ENCODE data around the gene TTC39A. TPM values are rescaled to one million over a fixed set of nuclear protein-coding genes. Genes with fewer than 3 reads are reported as not detected.

TTC39A gene
- total RNA-seq, 2 experiments from 2014 or later = 0.19 TPM; not detected in 1

DNA sequence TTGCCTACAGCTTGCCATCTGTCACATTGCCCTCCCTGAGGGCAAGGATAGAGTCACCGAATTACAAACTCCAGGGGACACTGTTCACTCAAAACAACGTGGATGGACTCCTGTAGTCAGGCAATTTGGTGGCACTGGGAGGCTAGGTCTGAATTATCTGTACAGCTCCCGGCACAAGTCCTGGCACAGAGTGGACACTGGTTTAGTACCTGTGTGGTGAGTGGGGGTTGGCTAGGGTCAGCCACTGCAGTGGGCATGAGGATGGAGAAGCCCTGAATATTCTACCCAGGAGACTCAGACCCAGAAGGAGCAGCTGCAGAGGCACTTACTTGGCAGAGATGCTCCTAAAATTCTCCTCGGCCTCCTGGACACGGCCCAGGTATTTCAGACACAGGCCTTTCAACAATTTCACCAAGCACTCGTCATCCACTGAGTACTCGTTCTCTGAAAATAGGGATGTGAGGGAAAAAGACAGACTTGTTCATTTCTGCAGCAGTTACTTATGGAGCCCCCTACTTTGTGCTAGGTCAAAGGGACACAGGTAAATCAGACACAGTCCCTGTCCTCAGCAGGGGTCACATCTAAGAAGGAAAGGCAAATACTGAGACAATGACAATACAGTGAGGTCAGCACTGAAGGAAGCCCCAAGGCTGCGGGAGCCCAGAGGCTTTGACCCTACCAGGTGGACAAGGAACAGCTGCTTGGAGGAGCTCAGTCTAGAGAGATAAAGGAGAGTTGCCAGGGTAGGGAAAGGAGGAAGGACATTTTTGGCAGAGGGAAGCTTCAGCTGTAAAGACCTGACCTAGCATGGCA, 40.5 kb downstream of the TTC39A start:
- no peaks in the 10 kb centered on the region for H3K9me3 Mint-ChIP-seq
- no peak overlapping the region for H3K4me3 Mint-ChIP-seq
- POLR2A ChIA-PET = no interaction called here
- CTCF ChIA-PET = interaction anchor here (0.7 kb wide), 1 partner anchor 417 kb away, joined by 3 read pairs; no protein-coding TSS in a partner anchor
- peaks cover 5% of the 10 kb centered on the region for H3K4me1 Mint-ChIP-seq (ENCODE audit: low read depth)
- DNase-seq = no peak
- no peaks in the 10 kb centered on the region for H3K27me3 Mint-ChIP-seq
- intact Hi-C loops (cut with micrococcal nuclease) = no loop called here
- H3K36me3 Mint-ChIP-seq = no peaks in the 10 kb centered on the region
- H3K27ac Mint-ChIP-seq = no peak overlapping the region

DNA sequence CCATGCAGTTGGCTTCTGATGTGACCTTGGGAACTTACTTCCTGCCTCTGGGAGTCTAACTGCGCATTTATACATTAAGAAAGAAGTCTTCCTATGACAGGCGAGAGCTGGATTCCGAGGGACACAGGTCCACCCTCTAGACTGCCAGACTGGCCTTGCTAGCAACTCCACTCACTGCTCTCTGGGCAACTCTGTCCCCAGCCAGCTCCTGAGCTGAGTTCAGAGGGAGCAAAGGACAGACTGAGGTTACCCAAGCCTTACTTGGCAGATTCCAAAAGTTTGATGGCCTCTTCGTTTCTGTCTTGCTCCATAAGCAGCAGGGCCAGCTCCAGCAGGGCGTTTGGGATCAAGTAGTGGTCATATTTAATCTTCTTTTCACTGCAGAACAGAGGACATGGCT, 41.8 kb downstream of the TTC39A start:
- POLR2A ChIA-PET = interaction anchor here (1.0 kb wide), 1 partner anchor 20 kb away, joined by 3 read pairs; no protein-coding TSS in a partner anchor
- intact Hi-C loops (cut with micrococcal nuclease) = no loop called here
- Mint-ChIP-seq H3K27ac (no peak overlapping the region), H3K4me3 (no peak overlapping the region), H3K9me3 (no peaks in the 10 kb centered on the region), H3K4me1 (ENCODE audit: low read depth) (peaks cover 17% of the 10 kb centered on the region), H3K27me3 (no peaks in the 10 kb centered on the region), H3K36me3 (no peaks in the 10 kb centered on the region)
- no peak for DNase-seq
- CTCF ChIA-PET = interaction anchor here (1.5 to 1.6 kb wide), 2 partner anchors 8 to 97 kb away, joined by 3 to 10 read pairs; no protein-coding TSS in a partner anchor

DNA sequence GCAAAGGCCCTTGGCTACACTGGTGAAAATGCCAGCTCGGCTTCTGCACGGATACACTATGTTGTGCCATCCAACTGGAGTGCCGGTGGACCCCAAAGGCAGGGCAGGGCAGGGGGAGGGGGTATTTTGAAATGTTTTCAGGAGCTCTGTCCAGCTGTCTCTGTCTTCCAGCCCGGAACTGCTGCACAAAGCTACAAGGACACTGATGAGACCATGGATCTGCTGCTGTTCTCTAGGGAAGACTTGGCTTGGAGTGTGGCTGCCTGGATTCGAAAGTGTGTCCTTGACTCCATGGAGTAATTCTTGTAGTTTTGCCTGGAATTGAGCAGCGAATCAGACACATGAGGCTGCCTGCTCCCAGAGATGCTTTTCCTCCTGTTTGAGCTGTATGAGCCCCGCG, 42.4 kb downstream of the TTC39A start:
- peaks cover 23% of the 10 kb centered on the region for H3K4me1 Mint-ChIP-seq (ENCODE audit: low read depth)
- no peaks in the 10 kb centered on the region for H3K36me3 Mint-ChIP-seq
- CTCF ChIA-PET = interaction anchor here (1.0 to 2.1 kb wide), 4 partner anchors 9 to 96 kb away, joined by 3 to 10 read pairs (median 6); no protein-coding TSS in a partner anchor
- no peak for DNase-seq
- POLR2A ChIA-PET = interaction anchor here (1.0 kb wide), 1 partner anchor 19 kb away, joined by 3 read pairs; no protein-coding TSS in a partner anchor
- intact Hi-C loops (cut with micrococcal nuclease) = no loop called here
- no peaks in the 10 kb centered on the region for H3K27me3 Mint-ChIP-seq
- H3K4me3 Mint-ChIP-seq = no peak overlapping the region
- no peak overlapping the region for H3K27ac Mint-ChIP-seq
- H3K9me3 Mint-ChIP-seq = no peaks in the 10 kb centered on the region

DNA sequence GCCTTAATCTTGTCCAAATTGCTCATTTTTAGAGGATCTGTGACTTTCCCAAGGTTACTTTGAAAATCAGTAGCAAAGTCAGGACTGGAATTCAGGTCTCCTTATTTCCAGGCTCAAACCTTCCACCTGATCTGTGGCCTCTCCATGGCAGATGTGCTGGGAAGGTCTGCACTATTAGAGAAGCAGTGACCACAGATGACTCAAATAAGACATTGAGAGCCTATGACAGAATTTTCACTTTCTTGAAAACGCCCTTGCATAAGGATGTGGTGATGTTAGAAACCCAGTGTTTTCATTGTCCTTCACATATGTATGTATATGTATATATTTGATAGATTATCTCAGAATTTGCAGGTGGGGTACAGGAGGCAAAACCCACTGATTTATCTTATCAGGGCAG, 45.3 kb downstream of the TTC39A start:
- POLR2A ChIA-PET = no interaction called here
- no peak for DNase-seq
- peaks cover 25% of the 10 kb centered on the region for H3K4me1 Mint-ChIP-seq (ENCODE audit: low read depth)
- H3K4me3 Mint-ChIP-seq = no peak overlapping the region
- H3K9me3 Mint-ChIP-seq = no peaks in the 10 kb centered on the region
- no peaks in the 10 kb centered on the region for H3K36me3 Mint-ChIP-seq
- H3K27ac Mint-ChIP-seq = no peak overlapping the region
- CTCF ChIA-PET = no interaction called here
- no peaks in the 10 kb centered on the region for H3K27me3 Mint-ChIP-seq
- intact Hi-C loops (cut with micrococcal nuclease) = no loop called here

DNA sequence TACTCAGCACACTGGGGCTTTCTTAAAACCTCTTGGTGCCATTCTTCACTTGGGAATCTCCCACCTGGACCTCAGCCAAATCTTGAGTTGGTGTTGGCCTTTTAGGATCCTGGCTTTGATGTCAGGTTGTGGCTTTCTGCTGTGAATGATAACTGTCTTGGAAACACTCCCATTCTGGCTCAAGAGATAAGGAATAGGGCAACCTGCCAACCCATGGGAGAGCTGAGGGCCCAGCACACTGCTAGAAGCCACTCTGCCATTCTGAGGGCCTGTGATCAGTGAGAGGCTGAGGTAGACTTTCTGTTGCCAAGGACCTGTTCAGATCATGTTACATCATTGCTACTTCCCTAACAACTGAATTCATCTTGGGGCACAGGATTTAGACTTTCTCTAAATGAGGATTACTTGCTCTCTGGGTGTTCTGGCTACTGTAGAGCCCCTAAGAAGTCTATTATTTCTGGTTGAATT, 45.8 kb downstream of the TTC39A start:
- no peak overlapping the region for H3K4me3 Mint-ChIP-seq
- no peaks in the 10 kb centered on the region for H3K27me3 Mint-ChIP-seq
- intact Hi-C loops (cut with micrococcal nuclease) = no loop called here
- no peak for DNase-seq
- H3K27ac Mint-ChIP-seq = no peak overlapping the region
- peaks cover 25% of the 10 kb centered on the region for H3K4me1 Mint-ChIP-seq (ENCODE audit: low read depth)
- ChIA-PET POLR2A (no interaction called here), CTCF (no interaction called here)
- no peaks in the 10 kb centered on the region for H3K9me3 Mint-ChIP-seq
- H3K36me3 Mint-ChIP-seq = no peaks in the 10 kb centered on the region

DNA sequence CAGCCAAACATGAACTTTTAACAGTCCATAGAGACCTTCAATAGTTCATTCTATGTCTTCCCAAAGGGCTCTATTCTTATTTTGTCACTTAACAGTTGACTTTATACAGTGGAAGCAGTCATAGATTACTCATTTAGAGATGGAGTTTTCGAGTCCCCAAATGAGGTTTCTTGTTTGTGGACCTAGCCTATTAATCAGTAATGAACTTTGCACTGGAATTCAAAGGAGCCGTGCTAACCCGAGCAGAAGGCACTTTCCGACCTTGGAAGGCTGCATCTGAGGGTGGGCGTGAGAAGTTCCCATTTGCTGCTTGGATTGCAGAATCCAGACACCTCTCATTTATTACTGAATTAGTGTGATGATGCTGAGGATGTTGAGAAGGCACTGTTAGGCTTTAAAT, 46.4 kb downstream of the TTC39A start:
- Mint-ChIP-seq H3K4me1 (ENCODE audit: low read depth) (peaks cover 25% of the 10 kb centered on the region), H3K27me3 (no peaks in the 10 kb centered on the region), H3K27ac (no peak overlapping the region), H3K36me3 (no peaks in the 10 kb centered on the region), H3K4me3 (no peak overlapping the region), H3K9me3 (no peaks in the 10 kb centered on the region)
- no peak for DNase-seq
- ChIA-PET POLR2A (no interaction called here), CTCF (interaction anchor here (1.3 kb wide), 1 partner anchor 11 kb away, joined by 3 read pairs; no protein-coding TSS in a partner anchor)
- intact Hi-C loops (cut with micrococcal nuclease) = no loop called here

DNA sequence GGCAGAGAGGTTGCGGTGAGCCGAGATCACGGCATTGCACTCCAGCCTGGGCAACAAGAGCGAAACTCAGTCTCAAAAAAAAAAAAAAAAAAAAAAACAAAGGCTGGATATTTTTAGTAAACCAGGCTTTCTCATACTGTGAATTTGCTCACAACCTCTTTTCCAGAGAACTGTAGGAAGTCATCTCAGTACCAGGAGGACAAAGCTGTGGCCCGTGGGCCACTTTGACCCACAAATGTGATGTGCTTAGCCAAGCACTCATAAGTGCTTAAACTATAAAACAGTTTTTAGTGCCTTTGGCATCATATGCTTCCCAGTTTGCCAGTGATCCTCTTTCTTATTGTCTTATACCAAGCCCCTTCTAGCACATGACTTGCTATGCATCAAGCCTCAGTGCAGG, 47.8 kb downstream of the TTC39A start:
- intact Hi-C loops (cut with micrococcal nuclease) = no loop called here
- DNase-seq = peak; percentile 59
- no peak overlapping the region for H3K27ac Mint-ChIP-seq
- no peaks in the 10 kb centered on the region for H3K36me3 Mint-ChIP-seq
- H3K27me3 Mint-ChIP-seq = no peaks in the 10 kb centered on the region
- CTCF ChIA-PET = interaction anchor here (1.3 to 1.5 kb wide), 2 partner anchors 12 to 14 kb away, joined by 3 read pairs; no protein-coding TSS in a partner anchor
- no peak overlapping the region for H3K4me3 Mint-ChIP-seq
- POLR2A ChIA-PET = no interaction called here
- peaks cover 25% of the 10 kb centered on the region for H3K4me1 Mint-ChIP-seq (ENCODE audit: low read depth)
- H3K9me3 Mint-ChIP-seq = no peaks in the 10 kb centered on the region

DNA sequence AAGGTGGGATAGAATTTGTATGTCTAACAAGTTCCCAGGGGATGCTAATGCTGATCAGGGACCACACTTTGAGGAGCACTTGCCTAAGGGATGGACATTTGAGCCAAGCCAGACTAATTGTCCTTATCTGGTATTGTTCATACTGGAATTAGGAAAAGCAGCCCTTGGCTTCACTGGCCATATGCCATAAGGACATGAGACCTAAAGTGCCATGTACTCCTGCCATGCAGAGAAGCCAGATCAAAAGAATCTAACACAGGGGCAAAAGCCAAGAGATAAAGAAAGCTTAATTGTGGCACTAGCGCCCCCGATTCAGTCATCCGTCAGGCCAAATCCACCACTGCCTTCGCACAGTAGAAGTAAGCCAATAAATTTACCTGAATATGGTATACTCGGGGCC, 48.6 kb downstream of the TTC39A start:
- no peak for DNase-seq
- ChIA-PET POLR2A (no interaction called here), CTCF (interaction anchor here (1.5 kb wide), 1 partner anchor 15 kb away, joined by 3 read pairs; no protein-coding TSS in a partner anchor)
- Mint-ChIP-seq H3K4me1 (ENCODE audit: low read depth) (peaks cover 25% of the 10 kb centered on the region), H3K9me3 (no peaks in the 10 kb centered on the region), H3K27ac (no peak overlapping the region), H3K36me3 (peaks cover 3% of the 10 kb centered on the region), H3K27me3 (no peaks in the 10 kb centered on the region), H3K4me3 (no peak overlapping the region)
- intact Hi-C loops (cut with micrococcal nuclease) = no loop called here

DNA sequence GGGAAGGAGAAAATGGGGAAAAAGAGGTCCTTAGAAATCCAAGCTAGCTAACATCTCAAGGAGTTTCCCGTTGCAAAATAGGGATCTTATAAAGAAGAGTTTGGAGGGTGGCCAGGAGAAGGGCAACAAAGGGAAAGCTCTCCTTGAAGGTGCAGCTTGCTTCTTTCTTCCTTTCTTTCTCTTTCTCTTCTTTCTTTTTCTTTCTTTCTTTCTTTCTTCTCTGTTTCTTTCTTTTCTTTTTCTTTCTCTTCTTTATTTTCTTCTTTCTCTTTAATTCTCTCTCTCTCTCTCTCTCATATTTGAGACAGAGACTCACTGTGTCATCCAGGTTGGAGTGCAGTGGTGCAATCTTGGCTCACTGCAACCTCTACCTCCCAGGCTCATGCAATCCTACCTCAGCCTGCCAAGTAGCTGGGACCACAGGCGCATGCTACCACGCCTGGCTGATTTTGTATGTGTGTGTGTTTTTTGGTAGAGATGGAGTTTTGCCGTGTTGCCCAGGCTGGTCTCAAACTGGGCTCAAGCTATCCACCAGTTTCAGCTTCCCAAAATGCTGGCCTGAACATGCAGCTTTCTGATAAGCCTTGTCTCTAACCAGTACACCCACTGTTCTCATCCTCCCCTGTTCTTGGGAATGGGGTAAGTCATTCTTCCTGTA, 49.9 kb downstream of the TTC39A start:
- Mint-ChIP-seq H3K9me3 (no peaks in the 10 kb centered on the region), H3K36me3 (peaks cover 3% of the 10 kb centered on the region), H3K27ac (no peak overlapping the region), H3K27me3 (no peaks in the 10 kb centered on the region), H3K4me3 (no peak overlapping the region), H3K4me1 (ENCODE audit: low read depth) (peaks cover 25% of the 10 kb centered on the region)
- ChIA-PET POLR2A (no interaction called here), CTCF (interaction anchor here (0.6 to 0.9 kb wide), 3 partner anchors 14 to 255 kb away, joined by 3 to 5 read pairs (median 3); no protein-coding TSS in a partner anchor)
- intact Hi-C loops (cut with micrococcal nuclease) = no loop called here
- no peak for DNase-seq

DNA sequence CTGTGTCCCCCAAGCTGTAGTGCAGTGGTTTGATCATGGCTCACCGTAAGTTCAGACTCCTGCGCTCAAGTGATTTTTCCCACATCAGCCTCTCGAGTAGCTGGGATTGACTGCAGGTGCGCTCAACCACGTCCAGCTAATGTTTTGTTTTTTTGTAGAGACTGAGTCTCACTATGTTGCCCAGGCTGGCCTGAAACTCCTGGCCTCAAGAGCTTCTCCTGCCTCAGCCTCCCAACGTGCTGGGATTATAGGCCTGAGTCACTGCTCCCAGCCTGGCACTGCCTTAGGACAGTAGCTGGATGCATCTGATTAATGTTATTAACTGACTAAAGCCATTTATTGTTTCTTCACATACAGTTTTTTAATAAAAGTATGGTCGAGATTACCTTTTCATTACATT, 54.1 kb downstream of the TTC39A start:
- Mint-ChIP-seq H3K36me3 (peaks cover 7% of the 10 kb centered on the region), H3K4me3 (no peak overlapping the region), H3K4me1 (ENCODE audit: low read depth) (no peaks in the 10 kb centered on the region), H3K9me3 (no peaks in the 10 kb centered on the region), H3K27ac (no peak overlapping the region), H3K27me3 (no peaks in the 10 kb centered on the region)
- DNase-seq = no peak
- ChIA-PET CTCF (no interaction called here), POLR2A (no interaction called here)
- intact Hi-C loops (cut with micrococcal nuclease) = no loop called here

DNA sequence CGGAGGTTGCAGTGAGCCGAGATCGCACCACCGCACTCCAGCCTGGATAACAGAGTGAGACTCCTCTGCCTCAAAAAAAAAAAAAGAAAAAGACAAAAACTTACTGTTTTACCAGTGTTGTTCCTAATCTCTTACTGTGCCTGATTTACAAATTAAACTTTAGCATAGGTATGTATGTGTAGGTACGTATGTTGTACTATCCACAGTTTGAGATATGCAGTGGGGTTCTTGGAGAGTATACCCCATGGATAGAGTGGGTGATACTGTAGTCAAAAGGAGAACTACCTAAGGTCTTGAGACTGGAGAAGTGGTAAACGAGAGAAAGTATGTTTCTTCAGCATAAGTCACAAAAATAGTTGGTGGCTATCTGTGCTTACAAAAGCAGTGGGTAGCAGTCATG, 55.7 kb downstream of the TTC39A start:
- POLR2A ChIA-PET = no interaction called here
- H3K4me1 Mint-ChIP-seq (ENCODE audit: low read depth) = no peaks in the 10 kb centered on the region
- no peaks in the 10 kb centered on the region for H3K9me3 Mint-ChIP-seq
- H3K4me3 Mint-ChIP-seq = no peak overlapping the region
- intact Hi-C loops (cut with micrococcal nuclease) = no loop called here
- CTCF ChIA-PET = no interaction called here
- H3K27ac Mint-ChIP-seq = peak overlapping the region; percentile 5
- peaks cover 15% of the 10 kb centered on the region for H3K36me3 Mint-ChIP-seq
- H3K27me3 Mint-ChIP-seq = no peaks in the 10 kb centered on the region
- DNase-seq = no peak

DNA sequence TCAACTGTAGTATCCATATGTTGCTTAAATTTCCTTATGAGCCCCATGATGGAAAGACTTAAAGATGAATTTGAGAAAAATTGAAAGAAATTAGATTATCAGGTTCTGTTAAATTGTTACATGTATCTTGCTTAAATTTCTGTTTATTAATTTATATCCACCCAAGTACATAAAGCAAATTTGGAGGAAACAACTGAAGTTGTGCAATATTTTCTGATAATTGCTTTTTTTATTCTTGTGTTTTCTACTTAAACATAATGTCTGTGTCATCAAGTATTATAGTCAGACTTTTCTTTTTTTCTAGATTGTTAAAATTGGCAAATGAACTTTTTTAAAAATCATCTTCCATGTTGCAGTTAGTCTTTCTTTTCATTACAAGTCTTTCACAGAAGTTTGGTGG, 57.4 kb downstream of the TTC39A start:
- H3K36me3 Mint-ChIP-seq = peaks cover 17% of the 10 kb centered on the region
- intact Hi-C loops (cut with micrococcal nuclease) = no loop called here
- CTCF ChIA-PET = interaction anchor here (0.7 kb wide), 1 partner anchor 24 kb away, joined by 3 read pairs; no protein-coding TSS in a partner anchor

More for the DNA sequence above, 57.4 kb downstream of the TTC39A start:
- peaks cover 7% of the 10 kb centered on the region for H3K4me1 Mint-ChIP-seq (ENCODE audit: low read depth)
- H3K27ac Mint-ChIP-seq = no peak overlapping the region
- no peak for DNase-seq
- POLR2A ChIA-PET = no interaction called here
- H3K27me3 Mint-ChIP-seq = no peaks in the 10 kb centered on the region
- H3K4me3 Mint-ChIP-seq = no peak overlapping the region
- H3K9me3 Mint-ChIP-seq = no peaks in the 10 kb centered on the region
